Osteocyte (in vitro differentiated cells): ENCODE measurements around the gene TLN1. TPM values are rescaled to one million over a fixed set of nuclear protein-coding genes. Genes with fewer than 3 reads are reported as not detected.

Source experiments
- DNase-seq: peaks from one replicate; pipeline ENCODE4 v3.0.0; 2021; ENCODE audit warnings: mixed read lengths; ENCODE audit not compliant: unreplicated experiment; ENCODE audit errors: extremely low spot score
- H3K27ac Mint-ChIP-seq: one replicate; pipeline ENCODE4 v1.8.0; 2021; ENCODE audit warnings: mild to moderate bottlenecking, mixed read lengths; ENCODE audit not compliant: unreplicated experiment
- H3K27me3 Mint-ChIP-seq: one replicate; pipeline ENCODE4 v1.8.0; 2021; ENCODE audit warnings: mixed read lengths; ENCODE audit not compliant: unreplicated experiment
- H3K36me3 Mint-ChIP-seq: one replicate; pipeline ENCODE4 v1.8.0; 2021; ENCODE audit warnings: mixed read lengths; ENCODE audit not compliant: unreplicated experiment
- H3K4me1 Mint-ChIP-seq: one replicate; pipeline ENCODE4 v1.8.0; 2021; ENCODE audit warnings: mixed read lengths; ENCODE audit not compliant: unreplicated experiment
- H3K4me3 Mint-ChIP-seq: one replicate; pipeline ENCODE4 v1.8.0; 2021; ENCODE audit warnings: mild to moderate bottlenecking, moderate library complexity, mixed read lengths; ENCODE audit not compliant: unreplicated experiment
- H3K9me3 Mint-ChIP-seq: one replicate; pipeline ENCODE4 v1.8.0; 2021; ENCODE audit warnings: mixed read lengths; ENCODE audit not compliant: unreplicated experiment
- total RNA-seq: library from RNA; stranded (reverse); gene quantifications from 2 replicates; pipeline ENCODE4 v1.2.1, GENCODE V29; 2021
- TF ChIP-seq, protein P1 (sequence below): fragments of 200-600 bp; sonication (generic); IDR thresholded peaks from 2 replicates; pipeline ENCODE4 v1.5.0; 2021; ENCODE audit warnings: antibody characterized with exemption, mild to moderate bottlenecking, moderate library complexity

The TLN1 gene
- total RNA-seq, 1 donor from 2014 or later: 439 TPM

DNA sequence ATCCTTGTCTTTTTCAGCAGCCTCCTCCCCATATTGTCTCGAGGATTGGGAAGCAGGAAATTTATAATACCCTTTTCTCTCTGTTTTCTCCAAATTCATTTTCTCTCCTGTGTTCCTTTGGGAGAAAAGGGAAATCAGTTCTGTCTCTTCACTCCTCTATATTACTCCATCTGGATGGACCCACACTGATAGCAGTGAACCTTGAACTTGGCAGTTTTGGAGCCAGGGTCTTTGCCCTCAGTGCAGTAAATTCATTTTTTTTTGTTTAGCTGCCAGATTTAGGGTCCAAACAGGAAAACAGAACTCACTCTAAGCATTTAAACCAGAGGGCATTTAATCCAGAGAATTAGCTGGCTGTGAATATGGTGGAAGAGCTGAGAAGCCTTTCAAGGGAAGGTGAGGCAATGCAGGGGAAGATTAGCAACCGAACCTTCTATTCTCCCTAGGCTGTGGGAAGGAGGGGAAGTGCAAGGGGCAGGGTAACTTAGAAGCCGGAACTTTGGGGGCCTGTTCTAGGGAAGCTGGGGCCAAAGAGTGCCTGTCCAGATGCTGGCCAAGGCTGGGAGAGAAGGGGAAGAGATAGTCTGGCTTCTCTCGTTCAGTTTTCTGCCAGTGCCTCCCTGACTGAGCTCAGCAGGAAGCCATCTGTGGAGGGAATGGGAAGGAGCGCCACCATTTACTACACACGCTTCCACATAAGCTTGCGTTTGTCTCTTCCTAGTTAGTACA is 43.1 kb upstream of the TLN1 start:
- no peaks in the 10 kb centered on the region for H3K9me3 Mint-ChIP-seq
- H3K27ac Mint-ChIP-seq: no peak overlapping the region
- TF ChIP-seq, protein P1, sequence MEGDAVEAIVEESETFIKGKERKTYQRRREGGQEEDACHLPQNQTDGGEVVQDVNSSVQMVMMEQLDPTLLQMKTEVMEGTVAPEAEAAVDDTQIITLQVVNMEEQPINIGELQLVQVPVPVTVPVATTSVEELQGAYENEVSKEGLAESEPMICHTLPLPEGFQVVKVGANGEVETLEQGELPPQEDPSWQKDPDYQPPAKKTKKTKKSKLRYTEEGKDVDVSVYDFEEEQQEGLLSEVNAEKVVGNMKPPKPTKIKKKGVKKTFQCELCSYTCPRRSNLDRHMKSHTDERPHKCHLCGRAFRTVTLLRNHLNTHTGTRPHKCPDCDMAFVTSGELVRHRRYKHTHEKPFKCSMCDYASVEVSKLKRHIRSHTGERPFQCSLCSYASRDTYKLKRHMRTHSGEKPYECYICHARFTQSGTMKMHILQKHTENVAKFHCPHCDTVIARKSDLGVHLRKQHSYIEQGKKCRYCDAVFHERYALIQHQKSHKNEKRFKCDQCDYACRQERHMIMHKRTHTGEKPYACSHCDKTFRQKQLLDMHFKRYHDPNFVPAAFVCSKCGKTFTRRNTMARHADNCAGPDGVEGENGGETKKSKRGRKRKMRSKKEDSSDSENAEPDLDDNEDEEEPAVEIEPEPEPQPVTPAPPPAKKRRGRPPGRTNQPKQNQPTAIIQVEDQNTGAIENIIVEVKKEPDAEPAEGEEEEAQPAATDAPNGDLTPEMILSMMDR: no peak
- no peak overlapping the region for H3K4me3 Mint-ChIP-seq
- H3K36me3 Mint-ChIP-seq: no peaks in the 10 kb centered on the region
- H3K4me1 Mint-ChIP-seq: no peaks in the 10 kb centered on the region
- DNase-seq: no peak
- H3K27me3 Mint-ChIP-seq: peaks cover 15% of the 10 kb centered on the region

- no peaks in the 10 kb centered on the region for H3K27me3 Mint-ChIP-seq
These were observed 39.9 kb upstream of the TLN1 start for GRCh38 chr9:35771943-35772342.

GRCh38 chr9:35771534-35771933 is 39.5 kb upstream of the TLN1 start:
- no peaks in the 10 kb centered on the region for H3K9me3 Mint-ChIP-seq
- no peak overlapping the region for H3K4me3 Mint-ChIP-seq
- DNase-seq: no peak
- TF ChIP-seq, protein P1: no peak
- H3K4me1 Mint-ChIP-seq: no peaks in the 10 kb centered on the region
- H3K36me3 Mint-ChIP-seq: no peaks in the 10 kb centered on the region
- H3K27me3 Mint-ChIP-seq: no peaks in the 10 kb centered on the region
- no peak overlapping the region for H3K27ac Mint-ChIP-seq

More at GRCh38 chr9:35771943-35772342, 39.9 kb upstream of the TLN1 start:
- H3K9me3 Mint-ChIP-seq: no peaks in the 10 kb centered on the region
- H3K27ac Mint-ChIP-seq: no peak overlapping the region
- TF ChIP-seq, protein P1: no peak
- no peaks in the 10 kb centered on the region for H3K36me3 Mint-ChIP-seq
- no peak for DNase-seq
- no peaks in the 10 kb centered on the region for H3K4me1 Mint-ChIP-seq
- no peak overlapping the region for H3K4me3 Mint-ChIP-seq

GRCh38 chr9:35771075-35771433 is 39.1 kb upstream of the TLN1 start:
- Mint-ChIP-seq H3K27ac (no peak overlapping the region), H3K36me3 (no peaks in the 10 kb centered on the region), H3K27me3 (no peaks in the 10 kb centered on the region), H3K9me3 (no peaks in the 10 kb centered on the region), H3K4me3 (no peak overlapping the region), H3K4me1 (no peaks in the 10 kb centered on the region)
- TF ChIP-seq, protein P1: no peak
- no peak for DNase-seq

GRCh38 chr9:35769763-35770162 is 37.8 kb upstream of the TLN1 start:
- H3K4me1 Mint-ChIP-seq: no peaks in the 10 kb centered on the region
- no peak overlapping the region for H3K27ac Mint-ChIP-seq
- no peak overlapping the region for H3K4me3 Mint-ChIP-seq
- TF ChIP-seq, protein P1: no peak
- H3K27me3 Mint-ChIP-seq: no peaks in the 10 kb centered on the region
- H3K9me3 Mint-ChIP-seq: no peaks in the 10 kb centered on the region
- H3K36me3 Mint-ChIP-seq: no peaks in the 10 kb centered on the region
- no peak for DNase-seq
